ENCODE measurements around the gene RHOBTB1.

GRCh38 chr10:60908031-60908430 lies 36.0 kb downstream of the RHOBTB1 start:
- TF ChIP-seq POLR2AphosphoS5 (IDR thresholded peaks at IDR 0.05): no peak
- no peak for TF ChIP-seq CTCF (IDR thresholded peaks at IDR 0.05)
- no peak for TF ChIP-seq EP300 (IDR thresholded peaks at IDR 0.05)
